ENCODE results near the gene PLP1. TPM values are rescaled to one million over a fixed set of nuclear protein-coding genes. Genes with fewer than 3 reads are reported as not detected.

Gene PLP1
- total RNA-seq, 1 experiment from 2014 or later: 88.3 TPM

DNA sequence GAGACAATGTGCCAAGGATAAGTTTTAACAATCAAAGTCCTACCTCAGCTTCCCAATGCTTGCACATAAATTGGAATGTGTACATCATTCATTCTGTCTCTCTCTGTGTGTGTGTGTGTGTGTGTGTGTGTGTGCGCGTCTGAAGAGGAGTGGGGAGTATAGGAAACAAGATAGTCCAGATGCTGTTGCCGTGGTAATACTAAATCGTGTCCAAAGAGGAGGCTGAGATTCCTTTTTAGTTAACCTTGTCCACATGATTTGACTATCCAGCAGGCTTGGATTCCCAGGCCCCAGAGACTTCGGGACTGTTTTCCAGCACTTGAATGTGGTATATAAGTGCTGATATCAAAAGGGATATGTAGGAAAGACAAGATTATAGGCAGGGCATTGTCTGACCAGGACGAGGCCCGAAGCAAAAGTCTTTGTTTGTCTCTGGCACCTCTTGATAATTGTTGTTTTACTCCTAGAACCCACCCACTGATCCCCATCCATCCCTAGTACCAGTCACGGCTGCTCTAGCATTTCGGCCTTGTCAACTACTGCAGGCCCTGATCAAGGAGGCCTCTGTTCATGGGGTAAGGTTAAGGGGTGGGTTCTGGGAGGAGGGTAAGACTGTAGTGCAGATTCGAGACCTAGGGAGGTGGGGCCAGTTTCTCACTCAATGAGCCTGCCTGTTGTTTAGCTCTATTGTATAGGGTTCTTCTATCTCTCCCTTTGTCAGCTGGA lies 3.9 kb downstream of the PLP1 start:
- no peak overlapping the region for H3K4me2 ChIP-seq (ENCODE audit: insufficient read depth, insufficient read length, low read length)
- WGBS (ENCODE audit: extremely low coverage, insufficient read length, low lambda C conversion rate): no CpG with 5 or more reads among the region's 10 CpGs
- no peak overlapping the region for H3K4ac ChIP-seq (ENCODE audit: low read depth, low read length)
- H2BK15ac ChIP-seq (ENCODE audit: low read depth, low read length): no peak overlapping the region
- no peak overlapping the region for H2BK120ac ChIP-seq (ENCODE audit: low read depth, low read length, poor library complexity, severe bottlenecking)
- no peaks in the 10 kb centered on the region for H3K23me2 ChIP-seq (ENCODE audit: insufficient read length, low read depth, low read length, poor library complexity, severe bottlenecking)
- H3K56ac ChIP-seq (ENCODE audit: insufficient read length, low read depth, low read length): no peak overlapping the region
- no peak overlapping the region for H2AK5ac ChIP-seq (ENCODE audit: insufficient read length, low read length)
- no peaks in the 10 kb centered on the region for H4K20me1 ChIP-seq (ENCODE audit: control insufficient read depth, insufficient read depth, insufficient read length)
- no peaks in the 10 kb centered on the region for H3K27me3 ChIP-seq (ENCODE audit: insufficient read depth, low read length)
- no peak overlapping the region for H3K14ac ChIP-seq (ENCODE audit: insufficient read depth, low read length)
- H3K18ac ChIP-seq (ENCODE audit: insufficient read length, low read depth, low read length): no peak overlapping the region
- no peak overlapping the region for H2BK20ac ChIP-seq (ENCODE audit: low read depth, low read length, poor library complexity, severe bottlenecking)
- Mint-ChIP-seq H3K27me3 (ENCODE audit: low read depth) (no peaks in the 10 kb centered on the region), H3K9me3 (peaks cover 0 to 19% of the 10 kb centered on the region in 2 experiments; a peak in 1 of 5 replicates), H3K27ac (no peak overlapping the region; a peak in 2 of 7 replicates), H3K36me3 (ENCODE audit: insufficient read depth in 1 of 3, low read depth in 3 of 3) (peaks cover 49 to 85% (median 58%) of the 10 kb centered on the region in 3 experiments), H3K4me1 (peaks cover 7 to 9% of the 10 kb centered on the region in 2 experiments), H3K4me3 (no peak overlapping the region)
- H2BK5ac ChIP-seq (ENCODE audit: insufficient read length, low read length): no peak overlapping the region
- no peaks in the 10 kb centered on the region for H3K79me2 ChIP-seq (ENCODE audit: insufficient read depth, low read length)
- no peaks in the 10 kb centered on the region for H3K4me1 ChIP-seq (ENCODE audit: insufficient read depth, low read length)
- H3K9ac ChIP-seq (ENCODE audit: extremely low read depth, insufficient read length, low read length): no peak overlapping the region
- H4K8ac ChIP-seq (replicated peaks; ENCODE audit: insufficient read length, low read depth, low read length): no peak overlapping the region
- H3K27ac ChIP-seq (ENCODE audit: insufficient read length, low read depth, low read length): no peak overlapping the region
- H4K5ac ChIP-seq (ENCODE audit: insufficient read length, low read depth, low read length): no peak overlapping the region
- H2AFZ ChIP-seq (ENCODE audit: low read length): no peak overlapping the region
- H4K91ac ChIP-seq (ENCODE audit: insufficient read length, low read depth, low read length): no peak overlapping the region
- peak; percentile 12 for DNase-seq
- no peak overlapping the region for H3K23ac ChIP-seq (ENCODE audit: insufficient read length, low read depth, low read length)
- TF ChIP-seq, protein P1, sequence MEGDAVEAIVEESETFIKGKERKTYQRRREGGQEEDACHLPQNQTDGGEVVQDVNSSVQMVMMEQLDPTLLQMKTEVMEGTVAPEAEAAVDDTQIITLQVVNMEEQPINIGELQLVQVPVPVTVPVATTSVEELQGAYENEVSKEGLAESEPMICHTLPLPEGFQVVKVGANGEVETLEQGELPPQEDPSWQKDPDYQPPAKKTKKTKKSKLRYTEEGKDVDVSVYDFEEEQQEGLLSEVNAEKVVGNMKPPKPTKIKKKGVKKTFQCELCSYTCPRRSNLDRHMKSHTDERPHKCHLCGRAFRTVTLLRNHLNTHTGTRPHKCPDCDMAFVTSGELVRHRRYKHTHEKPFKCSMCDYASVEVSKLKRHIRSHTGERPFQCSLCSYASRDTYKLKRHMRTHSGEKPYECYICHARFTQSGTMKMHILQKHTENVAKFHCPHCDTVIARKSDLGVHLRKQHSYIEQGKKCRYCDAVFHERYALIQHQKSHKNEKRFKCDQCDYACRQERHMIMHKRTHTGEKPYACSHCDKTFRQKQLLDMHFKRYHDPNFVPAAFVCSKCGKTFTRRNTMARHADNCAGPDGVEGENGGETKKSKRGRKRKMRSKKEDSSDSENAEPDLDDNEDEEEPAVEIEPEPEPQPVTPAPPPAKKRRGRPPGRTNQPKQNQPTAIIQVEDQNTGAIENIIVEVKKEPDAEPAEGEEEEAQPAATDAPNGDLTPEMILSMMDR (conservative IDR thresholded peaks at IDR 0.05): no peak
- H2BK12ac ChIP-seq (ENCODE audit: insufficient read length, low read depth, low read length): no peak overlapping the region
- H3K9me3 ChIP-seq (ENCODE audit: control insufficient read depth, low read depth, low read length): no peaks in the 10 kb centered on the region
- H3T11ph ChIP-seq (ENCODE audit: low read length): no peak overlapping the region
- no peaks in the 10 kb centered on the region for H3K79me1 ChIP-seq (ENCODE audit: insufficient read depth, low read depth, low read length, poor library complexity, severe bottlenecking)

Data from H9 (cell line).